ENCODE data around the gene MED23. TPM values are rescaled to one million over a fixed set of nuclear protein-coding genes. Genes with fewer than 3 reads are reported as not detected.

MED23 gene
- polyA plus RNA-seq, 3 donors: 4.5 to 21.9 (median 7.9) TPM

DNA sequence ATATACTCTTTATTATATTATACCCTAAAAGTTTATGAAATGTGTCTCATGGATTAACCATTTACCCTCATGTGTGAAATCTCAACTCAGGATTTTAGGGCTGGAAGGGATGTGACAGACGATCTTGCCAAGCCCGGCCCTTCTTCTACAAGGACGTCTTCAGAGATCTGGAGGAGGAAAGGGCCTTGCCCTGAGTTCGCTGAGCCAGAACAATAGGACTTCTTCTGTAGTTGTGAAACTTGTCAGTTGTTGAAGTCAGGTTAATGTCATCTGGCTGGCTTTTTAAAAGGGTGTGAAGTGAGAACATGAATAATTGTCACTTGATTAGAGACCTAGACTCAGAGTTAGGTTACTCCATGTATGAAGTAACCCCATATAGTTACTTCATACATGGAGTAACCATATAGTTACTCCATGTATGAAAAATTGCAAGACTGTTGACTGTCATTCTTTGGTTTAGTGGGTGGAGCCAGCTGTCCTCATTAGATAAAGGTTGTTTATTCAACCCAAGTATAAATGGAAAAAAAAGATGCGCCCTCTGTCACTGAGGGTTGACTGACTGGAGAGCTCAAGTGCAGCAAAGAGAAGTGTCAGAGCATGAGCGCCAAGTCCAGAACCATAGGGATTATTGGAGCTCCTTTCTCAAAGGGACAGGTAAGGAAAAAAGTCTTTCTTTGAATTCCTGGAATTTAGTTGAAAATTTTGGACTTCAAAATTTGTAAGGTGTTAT lies 55.2 kb downstream of the MED23 start, which contains the start of gene ARG1:
Gene ARG1 (plus strand): TSS at position 541 of the 730 bp plus-strand sequence. CDS start 57 bp downstream, at position 598.
- no peak within 1 kb of the TSS for H3K4me3 ChIP-seq (replicated peaks in 1 of 3; ENCODE audit: low read depth in 2 of 3, low read length in 3 of 3)
- H4K20me1 ChIP-seq (ENCODE audit: insufficient read depth, low read length): no peaks in the 10 kb centered on the region
- no peak within 1 kb of the TSS for H3K4me2 ChIP-seq (replicated peaks; ENCODE audit: extremely low read depth, low read length, poor library complexity, severe bottlenecking)
- no peaks in the 10 kb centered on the region for H3K4me1 ChIP-seq (ENCODE audit: control insufficient read depth in 1 of 2, insufficient read depth in 2 of 2, low read length in 2 of 2)
- TF ChIP-seq, protein P1, sequence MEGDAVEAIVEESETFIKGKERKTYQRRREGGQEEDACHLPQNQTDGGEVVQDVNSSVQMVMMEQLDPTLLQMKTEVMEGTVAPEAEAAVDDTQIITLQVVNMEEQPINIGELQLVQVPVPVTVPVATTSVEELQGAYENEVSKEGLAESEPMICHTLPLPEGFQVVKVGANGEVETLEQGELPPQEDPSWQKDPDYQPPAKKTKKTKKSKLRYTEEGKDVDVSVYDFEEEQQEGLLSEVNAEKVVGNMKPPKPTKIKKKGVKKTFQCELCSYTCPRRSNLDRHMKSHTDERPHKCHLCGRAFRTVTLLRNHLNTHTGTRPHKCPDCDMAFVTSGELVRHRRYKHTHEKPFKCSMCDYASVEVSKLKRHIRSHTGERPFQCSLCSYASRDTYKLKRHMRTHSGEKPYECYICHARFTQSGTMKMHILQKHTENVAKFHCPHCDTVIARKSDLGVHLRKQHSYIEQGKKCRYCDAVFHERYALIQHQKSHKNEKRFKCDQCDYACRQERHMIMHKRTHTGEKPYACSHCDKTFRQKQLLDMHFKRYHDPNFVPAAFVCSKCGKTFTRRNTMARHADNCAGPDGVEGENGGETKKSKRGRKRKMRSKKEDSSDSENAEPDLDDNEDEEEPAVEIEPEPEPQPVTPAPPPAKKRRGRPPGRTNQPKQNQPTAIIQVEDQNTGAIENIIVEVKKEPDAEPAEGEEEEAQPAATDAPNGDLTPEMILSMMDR (IDR thresholded peaks at IDR 0.05): no peak
- no peaks in the 10 kb centered on the region for H3K27me3 ChIP-seq (ENCODE audit: control insufficient read depth in 2 of 2, insufficient read depth in 2 of 2, low read length in 2 of 2)
- H3K27ac ChIP-seq (ENCODE audit: low read depth in 1 of 2, low read length in 2 of 2): no peak within 1 kb of the TSS
- H3K27me3 Mint-ChIP-seq (ENCODE audit: low read depth in 3 of 3): no peaks in the 10 kb centered on the region
- no peak within 1 kb of the TSS for H3K4me3 Mint-ChIP-seq
- H3K9me3 ChIP-seq (replicated peaks in 1 of 2; ENCODE audit: control insufficient read depth in 1 of 2, insufficient read depth in 1 of 2, low read length in 2 of 2): no peaks in the 10 kb centered on the region
- 100% methylated on average over 2 of the region's 6 CpGs for WGBS (ENCODE audit: insufficient coverage)
- H3K27ac Mint-ChIP-seq: peak within 1 kb of the TSS in 1 of 7 donors; percentile 2
- intact Hi-C loops (cut with micrococcal nuclease): no loop called here
- DNase-seq: no peak
- no peaks in the 10 kb centered on the region for H3K9me3 Mint-ChIP-seq
- H3K4me1 Mint-ChIP-seq: peaks cover 9% of the 10 kb centered on the region
- no peaks in the 10 kb centered on the region for H3K79me2 ChIP-seq (ENCODE audit: insufficient read depth, low read length)
- no peak within 1 kb of the TSS for H3K9ac ChIP-seq (ENCODE audit: insufficient read depth, low read length, poor library complexity, severe bottlenecking)
- H2AFZ ChIP-seq (ENCODE audit: insufficient read depth, low read depth, low read length, poor library complexity, severe bottlenecking): no peak within 1 kb of the TSS
- H3K36me3 ChIP-seq (replicated peaks in 1 of 2; ENCODE audit: control insufficient read depth in 1 of 2, insufficient read depth in 2 of 2, low read length in 2 of 2): peaks cover 8 to 30% of the 10 kb centered on the region in 2 donors
- peaks cover 28 to 35% of the 10 kb centered on the region in 2 donors for H3K36me3 Mint-ChIP-seq

DNA sequence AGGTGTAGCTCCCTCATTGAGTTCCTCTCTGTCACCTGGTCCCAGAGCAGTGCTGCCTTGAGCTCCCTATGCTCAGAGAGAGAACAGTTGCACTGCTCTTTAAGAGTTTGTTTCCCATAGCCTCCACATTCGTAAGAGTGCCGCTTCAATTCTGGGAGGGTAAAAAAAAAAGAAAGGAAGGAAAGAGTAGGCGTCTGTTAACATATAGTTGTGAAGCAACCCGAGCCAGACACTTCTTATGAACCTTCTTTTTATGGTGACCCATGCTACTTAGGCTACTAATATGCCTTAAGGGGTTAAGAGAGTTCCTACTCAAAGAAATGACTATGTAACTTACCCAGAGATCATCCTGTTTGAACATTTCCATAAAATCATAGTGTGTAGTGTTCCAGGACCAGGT lies 59.3 kb downstream of the MED23 start:
- H3K79me2 ChIP-seq (ENCODE audit: insufficient read depth, low read length): no peaks in the 10 kb centered on the region
- TF ChIP-seq, protein P1 (IDR thresholded peaks at IDR 0.05): no peak
- no peak overlapping the region for H3K27ac ChIP-seq (ENCODE audit: low read depth in 1 of 2, low read length in 2 of 2)
- no peak for DNase-seq
- H3K9ac ChIP-seq (ENCODE audit: insufficient read depth, low read length, poor library complexity, severe bottlenecking): no peak overlapping the region
- no peaks in the 10 kb centered on the region for H3K9me3 ChIP-seq (replicated peaks in 1 of 2; ENCODE audit: control insufficient read depth in 1 of 2, insufficient read depth in 1 of 2, low read length in 2 of 2)
- peaks cover 0 to 9% of the 10 kb centered on the region in 2 donors for H3K36me3 ChIP-seq (replicated peaks in 1 of 2; ENCODE audit: control insufficient read depth in 1 of 2, insufficient read depth in 2 of 2, low read length in 2 of 2)
- no CpG with 5 or more reads among the region's 4 CpGs for WGBS (ENCODE audit: insufficient coverage)
- peaks cover 5% of the 10 kb centered on the region for H3K4me1 Mint-ChIP-seq
- H3K36me3 Mint-ChIP-seq: peaks cover 12 to 23% of the 10 kb centered on the region in 2 donors
- H3K27me3 ChIP-seq (ENCODE audit: control insufficient read depth in 2 of 2, insufficient read depth in 2 of 2, low read length in 2 of 2): no peaks in the 10 kb centered on the region
- H4K20me1 ChIP-seq (ENCODE audit: insufficient read depth, low read length): no peaks in the 10 kb centered on the region
- no peak overlapping the region for H3K27ac Mint-ChIP-seq
- H2AFZ ChIP-seq (ENCODE audit: insufficient read depth, low read depth, low read length, poor library complexity, severe bottlenecking): no peak overlapping the region
- no peak overlapping the region for H3K4me2 ChIP-seq (replicated peaks; ENCODE audit: extremely low read depth, low read length, poor library complexity, severe bottlenecking)
- no peaks in the 10 kb centered on the region for H3K4me1 ChIP-seq (ENCODE audit: control insufficient read depth in 1 of 2, insufficient read depth in 2 of 2, low read length in 2 of 2)
- intact Hi-C loops (cut with micrococcal nuclease): no loop called here
- H3K9me3 Mint-ChIP-seq: no peaks in the 10 kb centered on the region
- H3K27me3 Mint-ChIP-seq (ENCODE audit: low read depth in 3 of 3): no peaks in the 10 kb centered on the region
- no peak overlapping the region for H3K4me3 Mint-ChIP-seq
- no peak overlapping the region for H3K4me3 ChIP-seq (replicated peaks in 1 of 3; ENCODE audit: low read depth in 2 of 3, low read length in 3 of 3)
